Aorta (tissue), 5 donors: Measurements from ENCODE around the gene ZC3H8. TPM values are rescaled to one million over a fixed set of nuclear protein-coding genes. Genes with fewer than 3 reads are reported as not detected.

Experiments
- ATAC-seq: fragments of 200-7000 bp; cut with Tn5 transposase; one replicate; pipeline ENCODE4 v1.9.1; 2022; ENCODE audit warnings: moderate library complexity; ENCODE audit not compliant: low FRiP score
- DNase-seq, 2 donors: peaks; one replicate each; pipeline ENCODE4 v3.0.0-alpha.2; 2020
- H3K27ac ChIP-seq, 2 donors: one replicate each; pipeline ENCODE4 v1.5.1; 2013; ENCODE audit warnings: low read length in 2 of 2, mild to moderate bottlenecking in 2 of 2, moderate library complexity in 2 of 2, control low read depth in 1 of 2, inconsistent platforms in 1 of 2, low read depth in 1 of 2
- H3K27me3 ChIP-seq, 2 donors: one replicate each; pipeline ENCODE4 v1.6.1; 2013; ENCODE audit warnings: control low read depth in 1 of 2, low read length in 1 of 2, mild to moderate bottlenecking in 1 of 2, moderate library complexity in 1 of 2; ENCODE audit not compliant: insufficient read depth in 2 of 2, control insufficient read depth in 1 of 2
- H3K36me3 ChIP-seq, 2 donors: one replicate each; pipeline ENCODE4 v1.6.1; 2013; ENCODE audit warnings: control low read depth in 1 of 2, low read length in 1 of 2, mild to moderate bottlenecking in 1 of 2; ENCODE audit not compliant: insufficient read depth in 2 of 2, control insufficient read depth in 1 of 2
- H3K4me1 ChIP-seq, 2 donors: one replicate each; pipeline ENCODE4 v1.6.1; 2013; ENCODE audit warnings: low read length in 2 of 2, control low read depth in 1 of 2, mild to moderate bottlenecking in 1 of 2, moderate library complexity in 1 of 2; ENCODE audit not compliant: insufficient read depth in 2 of 2, control insufficient read depth in 1 of 2
- H3K4me3 ChIP-seq, 2 donors: one replicate each; pipeline ENCODE4 v1.5.1; 2013; ENCODE audit warnings: low read length in 2 of 2, control low read depth in 1 of 2, mild to moderate bottlenecking in 1 of 2
- H3K9me3 ChIP-seq: one replicate; pipeline ENCODE4 v1.6.1; 2013; ENCODE audit warnings: mild to moderate bottlenecking, low read length; ENCODE audit not compliant: control insufficient read depth
- WGBS, 2 donors: extraction: QIAGEN DNeasy Blood & Tissue Kit; methylation state at CpG; one replicate each; pipeline ENCODE4 v1.1.7; 2013; 5-methylcytosine and 5-hydroxymethylcytosine counted together
- intact Hi-C, 2 donors: fragments of 100-400 bp; cut with DNase I; formaldehyde crosslinking; loops; one replicate each; pipeline versions ENCODE4 v1.14.2 to v1.15.0; 2022
- polyA plus RNA-seq, 2 donors: library from polyadenylated mRNA; stranded (reverse); fragments of 200-250 nt; gene quantifications; one replicate each; pipeline ENCODE4 v1.2.3, GENCODE V29; 2013
- total RNA-seq, 2 donors: library from RNA; stranded (reverse); fragmentation: NEBNext Ultra II Directional; extraction: Animal tissue kit (Norgen Biotek cat#: 25700); gene quantifications; one replicate each; pipeline ENCODE4 v1.2.1, GENCODE V29; 2021
- donor health status: healthy with polysubstance abuse.
- donor health status: Bipolar disorder and iron deficiency.
- donor health status: DM: no; HTN: no; CAD: no.
- donor health status: DM: no; HTN: no; CAD: no.
- donor health status: DM: yes; HTN: yes; CAD: no.

ZC3H8 gene
- total and polyA plus RNA-seq, 4 donors: 4.6 to 10.6 (median 6.8) TPM

GRCh38 chr2:112272669-112273068, 17.8 kb upstream of the ZC3H8 start:
- 92% methylated on average over 5 of the region's 5 CpGs for WGBS, 2 donors
- Histone ChIP-seq H3K36me3 (no peaks in the 10 kb centered on the region), H3K4me3 (no peak overlapping the region), H3K27me3 (no peaks in the 10 kb centered on the region), H3K27ac (no peak overlapping the region), H3K9me3 (no peaks in the 10 kb centered on the region), H3K4me1 (no peaks in the 10 kb centered on the region)
- no peak for DNase-seq
- no peak for ATAC-seq
- intact Hi-C loops: loop anchor here in 1 of 2 donors (5.0 kb wide), 1 partner anchor 40 kb away; no protein-coding TSS in a partner anchor

GRCh38 chr2:112268547-112268946, 13.7 kb upstream of the ZC3H8 start:
- Histone ChIP-seq H3K4me3 (no peak overlapping the region), H3K4me1 (no peaks in the 10 kb centered on the region), H3K36me3 (no peaks in the 10 kb centered on the region), H3K27ac (no peak overlapping the region), H3K27me3 (no peaks in the 10 kb centered on the region), H3K9me3 (no peaks in the 10 kb centered on the region)
- intact Hi-C loops: no loop called here
- ATAC-seq (no peak), DNase-seq (no peak)
- 96 to 100% methylated on average over 1 of the region's 1 CpG for WGBS, 2 donors

GRCh38 chr2:112262876-112263275, 8.0 kb upstream of the ZC3H8 start:
- Histone ChIP-seq H3K27ac (no peak overlapping the region), H3K4me1 (no peaks in the 10 kb centered on the region), H3K36me3 (no peaks in the 10 kb centered on the region), H3K27me3 (no peaks in the 10 kb centered on the region), H3K4me3 (no peak overlapping the region), H3K9me3 (peaks cover 1% of the 10 kb centered on the region)
- intact Hi-C loops: loop anchor here in 1 of 2 donors (5.0 kb wide), 1 partner anchor 69 kb away; no protein-coding TSS in a partner anchor
- DNase-seq: no peak
- no peak for ATAC-seq

- Histone ChIP-seq H3K9me3 (peaks cover 1% of the 10 kb centered on the region), H3K4me1 (no peaks in the 10 kb centered on the region), H3K27me3 (no peaks in the 10 kb centered on the region), H3K4me3 (no peak overlapping the region), H3K36me3 (no peaks in the 10 kb centered on the region), H3K27ac (no peak overlapping the region)
- no peak for DNase-seq
- ATAC-seq: no peak
- WGBS, 2 donors: 96 to 100% methylated on average over 3 of the region's 3 CpGs
- intact Hi-C loops: loop anchor here in 1 of 2 donors (5.0 kb wide), 1 partner anchor 72 kb away; no protein-coding TSS in a partner anchor
These were observed 5.4 kb upstream of the ZC3H8 start for GRCh38 chr2:112260295-112260625.

- H3K4me3 ChIP-seq: no peak overlapping the region
- intact Hi-C loops: loop anchor here in 1 of 2 donors (5.0 kb wide), 1 partner anchor 73 kb away; no protein-coding TSS in a partner anchor
- ATAC-seq: peak; percentile 91
These were observed 4.9 kb upstream of the ZC3H8 start for GRCh38 chr2:112259509-112260294.

DNA sequence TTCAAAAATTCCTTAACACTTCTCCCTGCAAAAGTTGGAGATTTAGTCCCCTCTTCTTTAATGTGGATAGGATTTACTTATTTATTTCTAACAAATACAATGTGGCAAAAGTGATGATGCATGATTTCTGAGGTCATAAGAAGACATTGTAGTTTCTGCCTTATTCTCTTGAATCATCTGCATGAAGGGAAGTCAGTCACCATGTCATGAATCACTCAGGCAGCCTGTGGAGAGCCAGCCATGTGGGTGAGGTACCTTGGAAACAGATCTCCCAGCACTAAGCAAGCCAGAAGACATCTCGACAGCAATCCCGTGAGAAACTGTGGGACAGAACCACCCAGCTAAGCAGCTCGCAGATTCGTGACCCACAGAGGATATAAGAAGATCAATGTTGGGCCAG, 2.7 kb upstream of the ZC3H8 start:
- Histone ChIP-seq H3K36me3 (no peaks in the 10 kb centered on the region), H3K9me3 (no peaks in the 10 kb centered on the region), H3K4me1 (no peaks in the 10 kb centered on the region), H3K27ac (no peak overlapping the region), H3K4me3 (no peak overlapping the region), H3K27me3 (no peaks in the 10 kb centered on the region)
- ATAC-seq (no peak), DNase-seq (no peak)
- intact Hi-C loops: no loop called here
- WGBS, 2 donors: 62 to 81% methylated on average over 4 of the region's 4 CpGs

More at GRCh38 chr2:112259509-112260294, 4.9 kb upstream of the ZC3H8 start:
- H3K4me1 ChIP-seq: no peaks in the 10 kb centered on the region
- no peaks in the 10 kb centered on the region for H3K36me3 ChIP-seq
- peaks cover 1% of the 10 kb centered on the region for H3K9me3 ChIP-seq
- no peaks in the 10 kb centered on the region for H3K27me3 ChIP-seq
- H3K27ac ChIP-seq: no peak overlapping the region
- DNase-seq: peak; percentile 91 to 93
- 16 to 18% methylated on average over 15 of the region's 15 CpGs for WGBS, 2 donors

DNA sequence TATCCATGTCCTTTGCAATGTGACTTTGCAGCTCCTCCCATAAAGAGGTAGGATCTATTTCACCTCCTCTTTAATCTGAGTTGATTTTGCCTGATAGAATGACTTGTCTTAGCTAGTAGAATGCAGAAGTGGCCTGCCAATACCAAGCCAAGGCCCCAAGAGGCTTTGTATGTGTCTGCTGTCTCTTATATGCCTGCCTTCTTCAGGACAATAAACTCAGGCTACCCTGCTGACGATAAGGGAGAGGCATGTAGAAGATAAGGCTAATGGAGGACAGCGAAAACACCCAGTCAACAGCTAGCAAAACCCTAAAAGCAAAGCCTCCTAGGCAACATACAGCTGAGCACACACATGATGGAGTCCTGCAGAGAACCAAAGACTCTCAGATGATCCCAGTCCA, 1.8 kb upstream of the ZC3H8 start:
- no peak for ATAC-seq
- no peak overlapping the region for H3K4me3 ChIP-seq
- H3K27me3 ChIP-seq: no peaks in the 10 kb centered on the region
- H3K4me1 ChIP-seq: no peaks in the 10 kb centered on the region
- no peak overlapping the region for H3K27ac ChIP-seq
- H3K36me3 ChIP-seq: no peaks in the 10 kb centered on the region
- intact Hi-C loops: no loop called here
- no peaks in the 10 kb centered on the region for H3K9me3 ChIP-seq
- DNase-seq: no peak
- WGBS, 2 donors: 87 to 88% methylated on average over 2 of the region's 2 CpGs

DNA sequence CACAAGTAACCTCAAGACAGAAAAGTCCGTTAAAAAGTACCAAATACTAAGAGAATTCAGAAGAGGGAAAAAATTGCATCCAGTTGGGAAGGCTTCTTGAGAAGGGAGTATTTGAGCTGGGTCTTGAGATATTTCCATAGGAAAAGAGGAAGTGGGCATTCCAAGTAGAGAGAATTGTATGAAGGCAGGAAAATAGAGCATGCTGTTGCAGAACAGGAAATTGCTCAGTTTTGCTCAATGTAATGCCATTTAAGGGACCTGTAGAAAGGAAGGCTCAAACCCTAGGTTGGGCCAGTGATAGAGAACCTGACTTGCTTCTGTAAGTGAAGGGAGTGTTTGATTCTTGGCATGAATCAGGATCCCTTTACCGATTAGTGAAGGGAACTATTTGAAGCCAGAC, 1.0 kb upstream of the ZC3H8 start:
- ATAC-seq: no peak
- no peaks in the 10 kb centered on the region for H3K9me3 ChIP-seq
- no peaks in the 10 kb centered on the region for H3K4me1 ChIP-seq
- H3K27ac ChIP-seq: no peak overlapping the region
- no peak for DNase-seq
- no peaks in the 10 kb centered on the region for H3K27me3 ChIP-seq
- H3K4me3 ChIP-seq: no peak overlapping the region
- 77 to 81% methylated on average over 2 of the region's 2 CpGs for WGBS, 2 donors
- intact Hi-C loops: no loop called here
- H3K36me3 ChIP-seq: no peaks in the 10 kb centered on the region

- no peaks in the 10 kb centered on the region for H3K9me3 ChIP-seq
- DNase-seq (no peak), ATAC-seq (no peak)
- intact Hi-C loops: no loop called here
- no peak overlapping the region for H3K27ac ChIP-seq
- H3K36me3 ChIP-seq: no peaks in the 10 kb centered on the region
- H3K4me3 ChIP-seq: no peak overlapping the region
- no peaks in the 10 kb centered on the region for H3K4me1 ChIP-seq
- 93% methylated on average over 5 of the region's 5 CpGs for WGBS, 2 donors
- H3K27me3 ChIP-seq: no peaks in the 10 kb centered on the region
These were observed 1.5 kb downstream of the ZC3H8 start for GRCh38 chr2:112253261-112253815.
